ENCODE results near the gene ZNF335. TPM values are rescaled to one million over a fixed set of nuclear protein-coding genes. Genes with fewer than 3 reads are reported as not detected.
"Not testable (repeated sequence)": the region's sequence is repeated elsewhere in the genome, so short reads cannot be mapped to it uniquely, and the experiment has no call there.

Gene ZNF335
- total RNA-seq, 1 donor from 2014 or later: 12.2 TPM

GRCh38 chr20:45934046-45934585 is 37.9 kb downstream of the ZNF335 start:
- peak; percentile 84 for DNase-seq

- DNase-seq: no peak
Measured at GRCh38 chr20:45933266-45934045, 38.5 kb downstream of the ZNF335 start.

GRCh38 chr20:45931680-45932079 is 40.3 kb downstream of the ZNF335 start:
- not testable (repeated sequence) for DNase-seq

- DNase-seq: no peak
Measured at GRCh38 chr20:45927071-45927878, 44.7 kb downstream of the ZNF335 start.

- DNase-seq: no peak
Measured at GRCh38 chr20:45926731-45927070, 45.3 kb downstream of the ZNF335 start.

GRCh38 chr20:45925821-45926506 is 46.0 kb downstream of the ZNF335 start:
- DNase-seq: no peak

GRCh38 chr20:45924391-45925261 is 47.4 kb downstream of the ZNF335 start:
- DNase-seq: peak; percentile 63

GRCh38 chr20:45921337-45922189 is 50.4 kb downstream of the ZNF335 start:
- DNase-seq: no peak

- DNase-seq: no peak
Measured at GRCh38 chr20:45920462-45921336, 51.3 kb downstream of the ZNF335 start.

GRCh38 chr20:45919542-45920399 is 52.2 kb downstream of the ZNF335 start:
- no peak for DNase-seq

GRCh38 chr20:45918779-45919537 is 53.0 kb downstream of the ZNF335 start:
- no peak for DNase-seq

- peak; percentile 63 for DNase-seq
Measured at GRCh38 chr20:45918182-45918737, 53.7 kb downstream of the ZNF335 start.

GRCh38 chr20:45917790-45918141 is 54.2 kb downstream of the ZNF335 start:
- peak; percentile 89 for DNase-seq

GRCh38 chr20:45913116-45913515 is 58.9 kb downstream of the ZNF335 start:
- no peak for DNase-seq

- DNase-seq: no peak
Measured at GRCh38 chr20:45912344-45912682, 59.7 kb downstream of the ZNF335 start.

- DNase-seq: peak; percentile 51
Measured at GRCh38 chr20:45911486-45912343, 60.3 kb downstream of the ZNF335 start, which contains the start of gene PLTP. Gene PLTP (minus strand): TSS chr20:45912155. CDS start chr20:45911452, 703 bp downstream.
